GM12801 (cell line): Measurements from ENCODE around the gene CDRT4.

Source experiments
- TF ChIP-seq, protein P1 (sequence below): IDR thresholded peaks from one replicate; pipeline ENCODE4 v1.5.1; 2011; ENCODE audit warnings: control low read depth; ENCODE audit not compliant: insufficient read length; ENCODE audit errors: extremely low read depth

The CDRT4 gene

DNA sequence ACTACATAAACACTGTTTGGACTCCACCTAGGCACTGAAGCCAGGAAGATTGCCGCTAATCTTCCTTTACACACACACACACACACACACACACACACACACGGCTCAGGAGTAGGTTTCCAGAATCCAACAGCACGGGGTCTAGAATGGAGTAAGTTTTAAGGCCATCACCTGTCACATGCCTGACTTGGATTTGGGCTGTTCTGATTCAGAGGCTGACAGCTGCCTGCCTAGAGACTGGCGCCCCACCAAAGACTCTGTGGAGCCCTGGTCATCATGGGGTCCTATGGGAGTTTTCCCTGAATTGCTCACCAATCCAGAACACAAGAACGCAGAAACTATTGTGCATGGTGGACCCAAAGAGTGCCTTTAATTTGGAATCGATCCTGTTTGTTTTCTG lies 10.9 kb downstream of the CDRT4 start:
- TF ChIP-seq, protein P1, sequence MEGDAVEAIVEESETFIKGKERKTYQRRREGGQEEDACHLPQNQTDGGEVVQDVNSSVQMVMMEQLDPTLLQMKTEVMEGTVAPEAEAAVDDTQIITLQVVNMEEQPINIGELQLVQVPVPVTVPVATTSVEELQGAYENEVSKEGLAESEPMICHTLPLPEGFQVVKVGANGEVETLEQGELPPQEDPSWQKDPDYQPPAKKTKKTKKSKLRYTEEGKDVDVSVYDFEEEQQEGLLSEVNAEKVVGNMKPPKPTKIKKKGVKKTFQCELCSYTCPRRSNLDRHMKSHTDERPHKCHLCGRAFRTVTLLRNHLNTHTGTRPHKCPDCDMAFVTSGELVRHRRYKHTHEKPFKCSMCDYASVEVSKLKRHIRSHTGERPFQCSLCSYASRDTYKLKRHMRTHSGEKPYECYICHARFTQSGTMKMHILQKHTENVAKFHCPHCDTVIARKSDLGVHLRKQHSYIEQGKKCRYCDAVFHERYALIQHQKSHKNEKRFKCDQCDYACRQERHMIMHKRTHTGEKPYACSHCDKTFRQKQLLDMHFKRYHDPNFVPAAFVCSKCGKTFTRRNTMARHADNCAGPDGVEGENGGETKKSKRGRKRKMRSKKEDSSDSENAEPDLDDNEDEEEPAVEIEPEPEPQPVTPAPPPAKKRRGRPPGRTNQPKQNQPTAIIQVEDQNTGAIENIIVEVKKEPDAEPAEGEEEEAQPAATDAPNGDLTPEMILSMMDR: no peak

GRCh38 chr17:15454346-15454745 lies 13.1 kb downstream of the CDRT4 start:
- TF ChIP-seq, protein P1: no peak

DNA sequence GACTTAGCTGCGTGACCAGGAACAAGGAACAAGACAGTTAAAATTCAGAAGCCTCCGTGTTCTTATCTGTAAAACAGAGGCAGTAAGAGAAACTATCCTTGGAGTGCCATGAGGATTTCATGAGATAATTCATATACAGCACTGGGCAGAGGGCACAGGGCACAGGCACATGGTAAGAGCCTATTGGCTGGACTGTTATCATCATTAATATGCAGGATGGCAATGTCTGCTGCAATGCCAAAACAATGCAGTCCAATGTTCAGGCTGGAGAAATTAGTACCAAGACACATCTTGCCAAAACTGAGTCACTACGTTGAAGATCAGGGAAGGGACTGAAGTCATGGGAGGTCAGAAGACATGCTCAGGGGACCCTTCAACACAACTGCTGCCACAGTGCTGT lies 13.6 kb downstream of the CDRT4 start:
- TF ChIP-seq, protein P1: no peak

- TF ChIP-seq, protein P1: no peak
Observed at GRCh38 chr17:15453246-15453645, 14.2 kb downstream of the CDRT4 start.

GRCh38 chr17:15452746-15453145 lies 14.7 kb downstream of the CDRT4 start:
- TF ChIP-seq, protein P1: no peak

GRCh38 chr17:15451680-15452079 lies 15.7 kb downstream of the CDRT4 start:
- TF ChIP-seq, protein P1: no peak

DNA sequence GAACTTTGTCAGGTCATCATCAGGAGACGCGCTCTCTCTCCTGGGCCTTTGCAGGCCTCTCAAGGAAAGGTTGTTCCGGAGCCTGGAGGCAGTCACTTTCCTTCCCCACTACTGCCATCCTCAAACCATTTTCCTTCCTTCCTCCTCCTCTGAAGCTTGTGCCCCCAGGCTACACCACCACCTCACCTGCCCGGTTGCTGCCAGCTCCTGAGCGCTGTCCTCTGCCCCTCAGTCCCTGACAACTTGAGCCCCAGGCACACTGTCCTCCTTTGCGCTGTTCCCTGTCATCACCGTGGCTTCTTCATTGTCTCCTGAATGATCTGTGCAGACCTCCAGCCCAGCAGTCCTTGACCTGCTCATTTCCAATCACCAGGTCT lies 18.9 kb downstream of the CDRT4 start:
- TF ChIP-seq, protein P1: no peak
